Osteocyte (in vitro differentiated cells): ENCODE data around the gene UBE2O. TPM values are rescaled to one million over a fixed set of nuclear protein-coding genes. Genes with fewer than 3 reads are reported as not detected.

Source experiments
- DNase-seq: peaks from one replicate; pipeline ENCODE4 v3.0.0; 2021; ENCODE audit warnings: mixed read lengths; ENCODE audit not compliant: unreplicated experiment; ENCODE audit errors: extremely low spot score
- H3K27ac Mint-ChIP-seq: one replicate; pipeline ENCODE4 v1.8.0; 2021; ENCODE audit warnings: mild to moderate bottlenecking, mixed read lengths; ENCODE audit not compliant: unreplicated experiment
- H3K27me3 Mint-ChIP-seq: one replicate; pipeline ENCODE4 v1.8.0; 2021; ENCODE audit warnings: mixed read lengths; ENCODE audit not compliant: unreplicated experiment
- H3K36me3 Mint-ChIP-seq: one replicate; pipeline ENCODE4 v1.8.0; 2021; ENCODE audit warnings: mixed read lengths; ENCODE audit not compliant: unreplicated experiment
- H3K4me1 Mint-ChIP-seq: one replicate; pipeline ENCODE4 v1.8.0; 2021; ENCODE audit warnings: mixed read lengths; ENCODE audit not compliant: unreplicated experiment
- H3K4me3 Mint-ChIP-seq: one replicate; pipeline ENCODE4 v1.8.0; 2021; ENCODE audit warnings: mild to moderate bottlenecking, moderate library complexity, mixed read lengths; ENCODE audit not compliant: unreplicated experiment
- H3K9me3 Mint-ChIP-seq: one replicate; pipeline ENCODE4 v1.8.0; 2021; ENCODE audit warnings: mixed read lengths; ENCODE audit not compliant: unreplicated experiment
- total RNA-seq: library from RNA; stranded (reverse); gene quantifications from 2 replicates; pipeline ENCODE4 v1.2.1, GENCODE V29; 2021
- TF ChIP-seq, protein P1 (sequence below): fragments of 200-600 bp; sonication (generic); IDR thresholded peaks from 2 replicates; pipeline ENCODE4 v1.5.0; 2021; ENCODE audit warnings: antibody characterized with exemption, mild to moderate bottlenecking, moderate library complexity

The UBE2O gene
- total RNA-seq, 1 donor from 2014 or later, result 30.7 TPM

DNA sequence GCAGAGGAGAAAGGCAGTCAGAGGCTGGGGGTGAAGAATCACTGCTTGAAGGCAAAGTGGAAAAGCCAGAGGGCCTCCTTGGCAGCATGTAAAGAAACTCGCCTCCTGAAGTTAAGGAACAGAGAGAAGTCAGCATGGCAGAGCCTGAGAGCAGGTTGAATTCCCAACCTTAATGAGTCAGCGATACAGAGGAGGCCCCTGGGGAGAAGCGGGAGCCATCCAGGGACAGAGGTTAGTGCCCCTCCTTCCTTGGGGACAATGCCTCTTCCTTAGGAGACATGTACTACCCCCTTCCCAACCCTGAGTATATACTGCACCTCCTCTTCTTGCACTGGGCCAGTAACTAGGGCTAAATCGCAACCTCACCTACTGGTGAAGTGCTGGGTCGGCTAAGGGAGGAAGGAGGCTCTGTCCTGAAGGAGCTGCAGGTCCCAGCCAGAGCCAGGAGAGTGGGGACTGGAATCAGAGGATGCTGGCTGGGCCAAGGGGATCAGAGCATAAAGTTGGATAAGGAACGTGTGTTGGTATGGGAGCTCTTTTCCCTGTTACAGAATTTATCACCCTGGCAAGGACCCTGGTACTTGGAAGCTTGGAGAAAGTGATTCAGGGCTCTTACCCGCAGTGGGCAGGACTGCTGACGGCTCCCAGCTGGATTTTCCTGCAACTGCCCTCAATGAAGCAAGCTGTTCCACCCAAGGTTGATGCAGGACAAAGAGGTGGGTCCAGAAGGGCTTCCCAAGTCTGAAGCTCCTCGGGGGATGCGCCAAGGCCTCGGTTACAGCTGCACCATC lies 9.0 kb upstream of the UBE2O start:
- Mint-ChIP-seq H3K9me3 (no peaks in the 10 kb centered on the region), H3K4me1 (peaks cover 4% of the 10 kb centered on the region), H3K4me3 (no peak overlapping the region), H3K36me3 (no peaks in the 10 kb centered on the region), H3K27ac (no peak overlapping the region), H3K27me3 (no peaks in the 10 kb centered on the region)
- DNase-seq, result no peak
- TF ChIP-seq, protein P1, sequence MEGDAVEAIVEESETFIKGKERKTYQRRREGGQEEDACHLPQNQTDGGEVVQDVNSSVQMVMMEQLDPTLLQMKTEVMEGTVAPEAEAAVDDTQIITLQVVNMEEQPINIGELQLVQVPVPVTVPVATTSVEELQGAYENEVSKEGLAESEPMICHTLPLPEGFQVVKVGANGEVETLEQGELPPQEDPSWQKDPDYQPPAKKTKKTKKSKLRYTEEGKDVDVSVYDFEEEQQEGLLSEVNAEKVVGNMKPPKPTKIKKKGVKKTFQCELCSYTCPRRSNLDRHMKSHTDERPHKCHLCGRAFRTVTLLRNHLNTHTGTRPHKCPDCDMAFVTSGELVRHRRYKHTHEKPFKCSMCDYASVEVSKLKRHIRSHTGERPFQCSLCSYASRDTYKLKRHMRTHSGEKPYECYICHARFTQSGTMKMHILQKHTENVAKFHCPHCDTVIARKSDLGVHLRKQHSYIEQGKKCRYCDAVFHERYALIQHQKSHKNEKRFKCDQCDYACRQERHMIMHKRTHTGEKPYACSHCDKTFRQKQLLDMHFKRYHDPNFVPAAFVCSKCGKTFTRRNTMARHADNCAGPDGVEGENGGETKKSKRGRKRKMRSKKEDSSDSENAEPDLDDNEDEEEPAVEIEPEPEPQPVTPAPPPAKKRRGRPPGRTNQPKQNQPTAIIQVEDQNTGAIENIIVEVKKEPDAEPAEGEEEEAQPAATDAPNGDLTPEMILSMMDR, result no peak

GRCh38 chr17:76459674-76460073 lies 6.7 kb upstream of the UBE2O start:
- Mint-ChIP-seq H3K4me1 (no peaks in the 10 kb centered on the region), H3K36me3 (no peaks in the 10 kb centered on the region), H3K4me3 (no peak overlapping the region), H3K27me3 (no peaks in the 10 kb centered on the region), H3K9me3 (no peaks in the 10 kb centered on the region), H3K27ac (no peak overlapping the region)
- TF ChIP-seq, protein P1, result no peak
- no peak for DNase-seq

- Mint-ChIP-seq H3K9me3 (no peaks in the 10 kb centered on the region), H3K27me3 (no peaks in the 10 kb centered on the region), H3K36me3 (no peaks in the 10 kb centered on the region), H3K4me1 (no peaks in the 10 kb centered on the region), H3K4me3 (no peak overlapping the region), H3K27ac (no peak overlapping the region)
- DNase-seq, result no peak
- TF ChIP-seq, protein P1, result peak; percentile 58
Observed at GRCh38 chr17:76458580-76459490, 5.9 kb upstream of the UBE2O start.

GRCh38 chr17:76453431-76453743 lies 435 bp upstream of the UBE2O start:
- no peaks in the 10 kb centered on the region for H3K9me3 Mint-ChIP-seq
- H3K36me3 Mint-ChIP-seq, result no peaks in the 10 kb centered on the region
- H3K4me1 Mint-ChIP-seq, result peaks cover 28% of the 10 kb centered on the region
- H3K27ac Mint-ChIP-seq, result peak overlapping the region; percentile 81
- no peaks in the 10 kb centered on the region for H3K27me3 Mint-ChIP-seq
- no peak for DNase-seq
- peak overlapping the region; percentile 59 for H3K4me3 Mint-ChIP-seq
- TF ChIP-seq, protein P1, result no peak

GRCh38 chr17:76452127-76452659 lies 759 bp downstream of the UBE2O start:
- Mint-ChIP-seq H3K27me3 (no peaks in the 10 kb centered on the region), H3K36me3 (no peaks in the 10 kb centered on the region), H3K27ac (peak overlapping the region; percentile 71), H3K9me3 (no peaks in the 10 kb centered on the region), H3K4me1 (peaks cover 38% of the 10 kb centered on the region), H3K4me3 (peak overlapping the region; percentile 83)
- TF ChIP-seq, protein P1, result no peak
- no peak for DNase-seq
